GF-D8 (cell line): Measurements from ENCODE around the gene SPECC1.

Source experiments
- DNase-seq: peaks from one replicate; lab custom pipeline; 2025; lab: John Stamatoyannopoulos, UW

SPECC1 gene

DNA sequence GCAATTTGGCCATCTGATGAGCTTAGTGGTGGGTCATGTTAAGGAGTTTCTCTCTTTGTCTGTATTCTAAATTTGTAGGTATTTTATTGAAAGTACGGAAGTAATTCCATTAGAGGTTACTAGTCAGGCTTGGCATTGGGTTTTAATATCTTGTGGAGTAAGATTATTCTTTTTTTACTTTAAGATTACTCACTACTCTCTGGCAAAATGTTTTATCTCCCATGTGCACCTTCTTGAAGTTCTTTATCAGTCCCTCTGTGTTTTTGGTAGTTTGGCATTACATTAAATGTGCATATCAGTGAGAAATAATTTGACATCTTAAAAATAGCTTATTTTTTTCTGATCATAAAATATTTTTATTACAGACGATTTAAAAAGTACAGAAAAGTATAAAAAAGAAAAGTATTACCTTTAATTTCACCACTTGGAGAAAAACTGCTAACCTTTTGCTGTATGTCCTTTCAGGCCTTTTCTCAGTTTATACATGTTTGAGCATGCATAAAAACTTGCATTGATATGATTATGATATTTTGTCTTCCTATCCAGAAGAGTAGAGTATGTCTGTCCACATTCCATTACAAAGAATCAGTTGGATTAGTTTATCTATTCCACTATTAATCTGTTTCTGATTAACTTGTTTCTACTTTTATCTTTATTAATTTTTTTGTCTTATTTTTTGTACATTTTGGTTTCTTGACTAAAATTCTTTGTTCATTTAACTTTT is 198.3 kb downstream of the SPECC1 start:
- DNase-seq, result no peak

GRCh38 chr17:20208717-20209116 is 199.6 kb downstream of the SPECC1 start:
- no peak for DNase-seq

DNA sequence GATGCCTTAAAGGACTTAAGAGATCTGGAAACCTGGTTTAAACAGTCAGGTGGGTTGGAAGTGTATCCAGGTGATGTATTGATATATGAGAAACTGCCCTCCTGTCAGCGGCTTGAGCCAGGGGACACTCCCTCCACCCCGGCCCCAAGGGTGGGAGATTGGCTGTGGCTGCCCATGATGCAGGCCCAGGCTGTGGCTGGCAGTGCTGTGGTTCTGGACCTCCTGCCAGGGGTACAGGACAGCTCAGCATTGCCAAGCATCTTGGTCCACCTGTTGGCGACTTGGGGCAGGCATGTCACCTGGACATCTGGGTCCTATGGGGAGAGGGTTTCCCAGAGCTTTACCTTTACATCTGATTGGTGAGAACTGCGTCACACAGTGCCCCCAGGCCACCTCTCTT is 201.0 kb downstream of the SPECC1 start:
- no peak for DNase-seq

DNA sequence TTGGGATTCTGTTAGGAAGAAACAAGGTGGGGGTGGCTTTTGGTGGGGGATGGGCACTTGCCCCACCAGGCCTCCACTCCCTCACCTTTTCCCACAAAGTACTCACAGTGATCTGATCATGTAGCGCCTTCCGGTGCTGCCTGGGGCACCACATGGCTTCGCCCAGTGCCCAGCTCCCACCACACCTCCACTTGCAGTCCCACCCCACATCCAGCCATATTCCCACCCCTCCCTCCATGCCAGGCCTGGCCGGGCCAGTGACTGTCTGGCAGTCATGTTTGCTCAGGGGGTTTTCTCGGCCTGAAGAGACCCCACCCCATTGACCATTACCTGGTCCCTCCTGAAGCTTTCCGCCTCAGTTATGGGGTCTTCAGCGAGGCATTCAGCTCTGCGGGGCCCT is 201.5 kb downstream of the SPECC1 start:
- DNase-seq, result no peak

DNA sequence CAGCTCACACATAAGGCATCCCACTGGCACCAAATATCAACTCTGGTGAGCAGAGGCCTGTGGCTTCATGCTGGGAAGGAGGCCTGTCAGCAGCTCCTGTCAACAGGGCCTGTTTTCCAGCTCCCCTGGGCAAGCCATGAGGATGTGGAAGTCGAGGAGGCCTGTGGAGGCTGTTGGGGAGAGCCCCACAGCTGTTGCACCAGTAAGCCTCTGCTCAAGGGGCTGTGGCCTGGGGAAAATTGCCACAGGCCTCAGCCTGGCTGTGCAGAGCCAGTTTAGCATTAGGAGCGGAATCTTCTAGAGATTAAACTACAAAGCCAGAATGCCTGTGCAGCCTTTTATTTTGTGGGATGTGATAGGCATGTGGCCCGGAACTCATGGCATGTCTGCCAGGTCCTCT is 202.1 kb downstream of the SPECC1 start:
- no peak for DNase-seq

DNA sequence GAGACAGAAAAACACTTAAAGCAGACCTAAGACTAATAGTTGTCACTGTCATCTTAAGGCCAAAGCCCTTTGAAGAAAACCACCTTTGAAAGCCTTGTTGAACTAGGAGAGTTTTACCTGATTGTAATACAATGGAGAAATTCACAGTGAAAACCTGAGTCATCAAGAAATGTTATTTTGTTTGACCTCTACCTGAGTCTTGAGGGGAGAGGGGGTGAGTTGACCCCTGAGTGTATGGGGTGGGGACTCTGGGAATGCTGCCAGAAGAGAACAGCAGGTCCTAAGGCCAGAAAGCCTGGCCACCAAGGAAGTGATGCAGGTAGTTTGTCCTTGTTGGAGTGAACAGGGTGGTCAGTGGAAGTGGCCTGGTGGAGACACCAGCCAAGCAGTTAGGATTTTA is 204.3 kb downstream of the SPECC1 start:
- DNase-seq, result no peak

GRCh38 chr17:20214794-20215193 is 205.6 kb downstream of the SPECC1 start:
- DNase-seq, result no peak

DNA sequence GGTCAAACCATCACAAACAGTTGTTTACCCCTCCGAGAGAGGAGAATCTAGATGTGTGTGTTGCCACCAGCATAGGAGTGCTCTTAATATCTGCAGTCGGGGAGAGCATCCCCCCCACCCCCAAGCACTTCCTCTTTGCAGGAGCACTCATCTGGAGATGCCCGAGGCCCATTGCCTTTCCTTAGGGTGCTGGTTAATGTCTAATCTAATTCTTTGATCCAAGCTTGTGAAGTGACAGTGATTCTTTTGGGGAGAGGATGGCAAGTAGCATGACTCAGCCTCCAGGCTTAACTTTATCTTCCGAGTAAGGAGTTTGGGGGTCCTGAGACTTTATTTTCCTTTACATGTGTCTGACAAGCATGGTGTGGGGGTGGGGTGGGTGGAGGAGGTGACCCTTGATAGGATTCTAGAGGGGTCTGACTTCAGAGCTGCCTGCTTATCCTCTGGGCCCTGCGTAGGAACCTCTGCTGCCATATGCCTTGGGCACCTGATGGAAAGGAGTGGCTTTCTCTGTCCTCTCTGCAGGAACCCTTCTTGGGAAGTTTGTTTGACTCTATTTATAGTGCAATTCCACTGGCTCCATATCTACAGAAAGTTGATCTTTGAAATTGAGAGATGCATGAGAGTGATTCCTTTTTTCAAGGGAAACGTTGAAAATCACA is 207.1 kb downstream of the SPECC1 start:
- DNase-seq, result no peak

DNA sequence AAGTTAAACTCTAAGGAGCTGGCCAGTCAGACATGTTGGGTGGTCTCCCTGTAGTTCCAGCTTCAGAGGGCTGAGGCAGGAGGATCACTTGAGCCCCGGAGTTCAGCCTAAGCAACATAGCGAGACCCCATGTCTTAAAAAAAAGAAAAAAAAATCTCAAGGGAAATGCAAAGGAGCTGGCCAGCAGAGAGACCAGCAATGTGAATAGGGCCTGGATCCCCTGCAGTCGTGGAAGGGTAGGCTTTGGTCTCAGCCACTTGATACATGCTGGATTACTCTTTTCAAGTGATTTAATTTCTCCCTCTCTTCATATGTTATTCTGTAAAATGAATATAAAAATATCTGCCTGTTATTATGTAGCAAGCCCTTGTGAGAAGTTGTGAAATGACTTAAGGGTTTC is 207.7 kb downstream of the SPECC1 start:
- DNase-seq, result no peak

DNA sequence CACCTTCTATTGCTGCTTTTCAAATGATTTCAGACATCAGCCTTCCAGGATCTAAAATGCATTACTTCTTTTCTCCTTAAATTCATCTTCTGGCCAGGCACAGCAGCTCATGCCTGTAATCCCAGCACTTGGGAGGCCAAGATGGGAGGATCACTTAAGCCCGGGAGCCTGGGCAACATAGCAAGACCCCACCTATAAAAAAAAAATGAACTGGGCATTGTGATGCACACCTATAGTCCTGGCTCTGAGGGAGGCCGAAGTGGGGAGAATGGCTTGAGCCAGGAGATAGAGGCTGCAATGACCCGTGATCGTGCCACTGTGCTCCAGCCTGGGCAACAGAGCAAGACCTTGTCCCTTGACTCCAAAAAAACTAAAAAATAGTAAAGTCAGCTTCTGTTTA is 208.5 kb downstream of the SPECC1 start:
- no peak for DNase-seq

- DNase-seq, result no peak
These were observed 209.1 kb downstream of the SPECC1 start for GRCh38 chr17:20218272-20218671.

DNA sequence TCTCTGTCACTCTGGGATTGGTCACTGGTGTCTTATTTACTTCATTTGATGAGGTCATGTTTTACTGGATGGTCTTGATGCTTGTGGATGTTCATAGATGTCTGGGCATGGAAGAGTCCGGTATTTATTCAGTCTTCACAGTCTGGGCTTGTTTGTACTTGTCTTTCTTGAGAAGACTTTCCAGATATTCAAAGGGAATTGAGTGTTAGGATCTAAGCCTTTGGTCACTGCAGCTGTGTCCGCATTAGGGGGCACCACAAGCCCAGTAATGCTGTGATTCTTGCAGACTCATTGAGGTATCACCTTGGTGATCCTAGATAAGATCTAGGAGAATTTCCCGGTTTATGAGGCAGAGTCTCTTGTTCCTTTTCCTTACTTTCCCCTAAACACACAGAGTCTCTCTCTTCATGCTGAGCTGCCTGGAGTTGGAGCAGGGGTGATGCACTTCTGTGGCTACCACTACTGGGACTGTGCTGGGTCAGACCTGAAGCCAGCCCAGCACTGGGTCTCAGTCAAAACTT is 214.7 kb downstream of the SPECC1 start:
- DNase-seq, result no peak

DNA sequence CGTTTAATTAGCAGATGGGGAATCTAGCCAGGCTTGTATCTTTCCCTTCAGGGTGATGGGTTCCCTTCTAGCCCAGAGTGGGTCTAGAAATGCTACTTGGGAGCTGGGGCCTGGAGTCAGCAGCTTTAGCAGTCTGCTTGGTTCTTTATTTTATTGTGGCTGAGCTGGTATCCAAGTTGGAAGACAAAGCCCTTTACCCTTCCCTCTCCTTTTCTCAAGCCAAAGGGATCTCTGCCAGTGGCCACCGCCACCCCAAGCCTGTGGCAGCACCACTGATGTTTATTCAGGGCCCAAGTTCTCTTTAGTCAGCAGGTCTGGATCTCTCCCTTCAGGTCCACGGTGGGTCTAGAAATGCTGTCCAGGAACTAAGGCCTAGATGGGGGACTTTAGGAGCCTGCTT is 215.2 kb downstream of the SPECC1 start:
- DNase-seq, result no peak

DNA sequence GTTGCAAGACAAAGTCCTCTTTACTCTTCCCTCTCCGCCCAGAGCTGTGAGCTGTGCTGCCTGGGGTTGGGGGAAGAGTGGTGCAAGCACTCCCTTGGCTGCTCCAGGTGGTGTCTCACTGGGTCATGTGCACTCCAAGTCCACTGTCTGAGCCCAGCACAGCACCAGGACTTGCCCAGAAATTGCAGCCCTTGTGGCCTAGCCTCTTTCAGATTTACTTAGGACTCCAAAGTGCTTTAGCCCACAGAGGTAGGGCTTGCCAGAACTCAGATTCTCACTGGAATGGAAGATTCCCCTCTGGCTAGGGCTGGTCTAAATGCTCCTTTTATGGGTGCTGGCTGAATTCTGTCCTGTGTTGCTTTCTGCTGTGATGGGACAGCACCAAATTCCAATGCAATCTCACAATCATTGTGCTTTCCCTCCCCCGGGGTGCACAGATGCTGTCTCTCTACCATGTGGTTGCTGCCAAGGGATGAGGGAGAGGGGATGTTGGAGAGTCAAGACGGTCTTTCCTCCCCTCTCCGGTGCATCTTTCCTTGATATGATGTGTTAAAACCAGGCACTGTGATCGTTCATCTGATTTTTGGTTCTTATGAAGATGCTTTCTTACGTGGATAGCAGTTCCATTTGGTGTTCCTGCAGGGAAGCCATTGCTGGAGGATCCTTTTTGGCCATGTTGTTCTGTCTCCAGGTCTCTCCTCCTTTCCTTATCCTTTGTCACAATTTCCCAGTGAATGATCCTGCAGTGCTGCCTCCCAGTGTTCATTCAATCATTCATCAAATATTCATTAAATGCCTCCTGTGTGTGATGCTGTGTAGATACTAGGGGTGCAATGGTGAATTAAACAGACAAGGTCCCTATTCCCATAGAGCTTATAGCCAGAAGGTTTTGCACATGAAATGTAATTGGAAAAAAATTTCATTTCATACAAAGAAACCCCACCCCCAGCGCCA is 216.3 kb downstream of the SPECC1 start:
- DNase-seq, result no peak

GRCh38 chr17:20226814-20227482 is 217.8 kb downstream of the SPECC1 start:
- DNase-seq, result no peak

GRCh38 chr17:20227720-20228370 is 218.7 kb downstream of the SPECC1 start:
- DNase-seq, result peak; percentile 0

DNA sequence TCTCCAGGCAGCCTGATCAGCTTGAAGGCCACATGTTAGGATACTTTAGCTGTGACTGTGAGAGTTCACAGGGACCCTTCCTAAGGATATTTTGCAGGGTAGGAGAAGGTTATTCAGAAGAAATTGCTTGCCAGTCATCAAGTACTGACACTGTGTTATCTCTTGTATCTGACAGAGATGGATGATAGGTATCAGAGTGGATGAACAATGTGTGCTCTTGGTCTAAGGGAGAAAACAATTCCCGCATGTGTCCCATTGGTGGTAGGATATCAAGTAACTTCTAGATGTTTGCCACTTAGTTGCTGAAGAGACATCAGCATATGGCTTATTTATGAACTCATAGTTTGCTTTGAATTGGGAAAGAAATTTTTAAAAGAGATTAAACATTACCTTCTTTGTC is 219.3 kb downstream of the SPECC1 start:
- DNase-seq, result no peak

GRCh38 chr17:20228860-20229259 is 219.7 kb downstream of the SPECC1 start:
- no peak for DNase-seq

GRCh38 chr17:20230924-20231323 is 221.8 kb downstream of the SPECC1 start:
- DNase-seq, result no peak

DNA sequence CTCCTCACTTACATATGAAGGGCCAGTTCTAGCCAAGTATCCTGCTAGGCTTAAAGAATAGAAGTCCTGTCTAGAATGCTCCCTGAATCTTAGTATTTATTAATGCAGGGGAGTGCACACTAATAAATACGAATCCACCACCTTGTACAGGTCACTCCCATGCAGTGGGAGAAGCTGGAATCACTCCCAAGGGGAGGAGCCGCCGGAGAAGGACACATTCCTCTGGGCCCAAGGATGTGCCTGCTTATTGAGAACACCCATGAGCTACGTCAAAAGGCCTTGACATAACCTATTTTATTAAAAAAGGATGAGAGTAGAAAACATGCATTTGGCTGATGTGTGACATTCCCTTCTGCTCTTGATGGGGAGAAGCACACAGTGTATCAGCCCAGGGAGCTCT is 223.5 kb downstream of the SPECC1 start:
- DNase-seq, result no peak

DNA sequence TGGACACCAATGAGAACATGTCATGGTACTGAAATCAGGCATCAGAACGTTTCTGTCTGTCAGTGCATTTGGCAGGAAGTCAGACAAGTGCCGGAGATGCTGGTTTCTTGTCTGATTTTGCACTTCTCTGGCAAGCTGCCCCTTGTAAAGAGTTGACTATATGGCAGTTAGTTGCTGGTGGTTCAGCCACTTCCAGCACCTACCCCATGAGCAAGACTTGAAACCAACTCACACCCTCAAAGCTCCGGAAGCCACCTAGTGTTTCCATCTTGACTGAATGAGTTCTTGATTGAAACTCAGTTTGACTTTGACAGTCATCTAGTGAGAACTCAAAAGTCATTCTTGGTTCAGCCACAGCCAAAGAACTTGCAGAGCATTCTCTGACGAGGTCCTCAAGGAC is 225.1 kb downstream of the SPECC1 start:
- no peak for DNase-seq
